ENCODE data around the gene SH2B3.

DNA sequence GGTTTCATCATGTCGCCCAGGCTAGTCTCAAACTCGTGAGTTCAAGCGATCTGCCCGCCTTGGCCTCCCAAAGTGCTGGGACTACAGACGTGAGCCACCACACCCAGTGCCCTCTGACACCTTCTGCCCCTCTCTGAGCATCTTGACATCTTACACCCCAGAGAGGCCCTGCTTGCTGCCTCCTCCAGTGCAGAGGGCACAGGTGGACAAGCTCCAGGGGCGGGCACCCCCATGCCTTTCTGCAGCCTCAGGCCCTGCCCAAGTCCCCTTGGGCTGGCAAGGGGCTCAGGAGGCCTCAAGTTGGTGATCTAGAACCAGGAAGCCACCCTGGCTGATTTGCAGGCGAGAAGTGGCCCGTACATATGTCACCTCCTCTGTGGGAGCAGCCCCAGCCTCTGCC is 11.2 kb upstream of the SH2B3 start:
- TF ChIP-seq POLR2A (IDR thresholded peaks at IDR 0.05; ENCODE audit: low read length): no peak
- no peak for TF ChIP-seq GATA1 (IDR thresholded peaks at IDR 0.05; ENCODE audit: low read depth, low read length)
